Vagina (tissue), 2 donors: ENCODE data around the gene SZT2.

ENCODE experiments used
- POLR2AphosphoS5 ChIP-seq, 2 donors: sonication (generic); formaldehyde crosslinking; IDR thresholded peaks; one replicate each; pipeline ENCODE4 v1.9.0; 2017; ENCODE audit warnings: antibody characterized with exemption in 2 of 2, mild to moderate bottlenecking in 2 of 2, low read depth in 1 of 2; ENCODE audit not compliant: insufficient read depth in 1 of 2
- TF ChIP-seq, protein P1 (sequence below), 3 experiments: fragments of 450-650 bp in 2 of 3; fragments of 200-600 bp in 1 of 3; sonication (generic) in 1 of 3; IDR thresholded peaks; one replicate each; pipeline ENCODE4 v1.5.1; 2017 to 2019; ENCODE audit warnings: antibody characterized with exemption in 3 of 3, mild to moderate bottlenecking in 2 of 3, moderate library complexity in 2 of 3

DNA sequence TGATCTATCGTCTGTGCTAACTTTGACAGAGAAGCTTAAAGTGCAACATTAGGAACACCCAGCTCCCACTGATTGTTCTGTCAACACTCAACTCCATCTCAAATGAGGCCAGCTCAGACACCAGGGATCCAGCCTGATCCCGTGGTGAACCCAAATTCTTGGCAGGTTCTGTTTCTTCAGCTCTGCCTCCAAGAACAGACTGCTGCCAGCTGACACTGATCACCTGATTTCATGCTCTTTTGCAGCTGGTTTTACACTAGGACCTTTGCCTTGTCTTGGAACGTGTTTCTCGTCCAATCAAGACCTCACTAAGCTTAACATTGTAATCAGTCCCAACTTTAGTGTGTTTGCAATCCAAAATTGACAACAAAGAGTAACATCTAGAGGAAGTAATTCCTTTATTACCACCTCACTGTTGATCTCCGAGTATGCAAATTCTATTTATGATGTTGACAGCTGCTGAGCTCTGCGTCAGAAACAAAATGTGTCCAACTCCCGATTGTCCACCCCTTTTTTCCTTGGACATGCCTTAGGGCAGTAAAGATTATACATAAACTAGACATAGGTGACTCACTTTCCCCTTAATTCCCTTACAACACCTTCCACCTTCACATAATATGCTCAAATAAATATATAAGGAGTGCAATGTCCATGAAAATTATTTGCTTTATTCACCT lies 65.7 kb downstream of the SZT2 start:
- TF ChIP-seq, protein P1, sequence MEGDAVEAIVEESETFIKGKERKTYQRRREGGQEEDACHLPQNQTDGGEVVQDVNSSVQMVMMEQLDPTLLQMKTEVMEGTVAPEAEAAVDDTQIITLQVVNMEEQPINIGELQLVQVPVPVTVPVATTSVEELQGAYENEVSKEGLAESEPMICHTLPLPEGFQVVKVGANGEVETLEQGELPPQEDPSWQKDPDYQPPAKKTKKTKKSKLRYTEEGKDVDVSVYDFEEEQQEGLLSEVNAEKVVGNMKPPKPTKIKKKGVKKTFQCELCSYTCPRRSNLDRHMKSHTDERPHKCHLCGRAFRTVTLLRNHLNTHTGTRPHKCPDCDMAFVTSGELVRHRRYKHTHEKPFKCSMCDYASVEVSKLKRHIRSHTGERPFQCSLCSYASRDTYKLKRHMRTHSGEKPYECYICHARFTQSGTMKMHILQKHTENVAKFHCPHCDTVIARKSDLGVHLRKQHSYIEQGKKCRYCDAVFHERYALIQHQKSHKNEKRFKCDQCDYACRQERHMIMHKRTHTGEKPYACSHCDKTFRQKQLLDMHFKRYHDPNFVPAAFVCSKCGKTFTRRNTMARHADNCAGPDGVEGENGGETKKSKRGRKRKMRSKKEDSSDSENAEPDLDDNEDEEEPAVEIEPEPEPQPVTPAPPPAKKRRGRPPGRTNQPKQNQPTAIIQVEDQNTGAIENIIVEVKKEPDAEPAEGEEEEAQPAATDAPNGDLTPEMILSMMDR (IDR thresholded peaks at IDR 0.05) = no peak
- no peak for TF ChIP-seq POLR2AphosphoS5 (IDR thresholded peaks at IDR 0.05; ENCODE audit: insufficient read depth in 1 of 2, low read depth in 1 of 2)
